Measurements from ENCODE around the gene SCN10A.

- TF ChIP-seq EZH2 (IDR thresholded peaks at IDR 0.05) = no peak
- no peak for TF ChIP-seq POLR2AphosphoS5 (IDR thresholded peaks at IDR 0.05; ENCODE audit: borderline replicate concordance, low read depth, low read length)
Observed at GRCh38 chr3:38723569-38724391, 92.2 kb downstream of the SCN10A start.

Measured in SK-N-MC (cell line).